Liver (tissue), 9 donors: ENCODE measurements around the gene BRME1. TPM values are rescaled to one million over a fixed set of nuclear protein-coding genes. Genes with fewer than 3 reads are reported as not detected.

Experiments
- DNase-seq: peaks from one replicate; pipeline ENCODE4 v3.0.0-alpha.2; 2017; ENCODE audit warnings: low spot score
- H3K27ac ChIP-seq, 2 donors: one replicate each; pipeline ENCODE4 v1.7.0; 2013; ENCODE audit warnings: inconsistent platforms in 2 of 2, low read length in 2 of 2, control low read depth in 1 of 2, low read depth in 1 of 2, mild to moderate bottlenecking in 1 of 2
- H3K27me3 ChIP-seq, 4 donors: one replicate each; pipeline versions ENCODE4 v1.6.1 to v1.7.0; 2013; ENCODE audit warnings: low read length in 3 of 4, inconsistent platforms in 1 of 4, mild to moderate bottlenecking in 1 of 4, moderate library complexity in 1 of 4; ENCODE audit not compliant: control insufficient read depth in 4 of 4, insufficient read depth in 4 of 4
- H3K36me3 ChIP-seq, 4 donors: one replicate each; pipeline versions ENCODE4 v1.6.1 to v1.7.0; 2013; ENCODE audit warnings: low read length in 3 of 4, mild to moderate bottlenecking in 3 of 4, low read depth in 1 of 4, moderate library complexity in 1 of 4; ENCODE audit not compliant: control insufficient read depth in 4 of 4, insufficient read depth in 3 of 4
- H3K4me1 ChIP-seq, 4 donors: one replicate each; pipeline versions ENCODE4 v1.6.1 to v1.7.0; 2013; ENCODE audit warnings: low read length in 3 of 4, mild to moderate bottlenecking in 3 of 4, moderate library complexity in 1 of 4; ENCODE audit not compliant: control insufficient read depth in 4 of 4, insufficient read depth in 4 of 4
- H3K4me3 ChIP-seq, 3 donors: one replicate each; pipeline versions ENCODE4 v1.6.1 to v1.7.0; 2013; ENCODE audit warnings: low read length in 3 of 3, control low read depth in 1 of 3, low read depth in 1 of 3, mild to moderate bottlenecking in 1 of 3
- H3K9ac ChIP-seq, 2 donors: one replicate each; pipeline ENCODE4 v1.7.0; 2013; ENCODE audit warnings: low read length in 2 of 2, mild to moderate bottlenecking in 2 of 2, moderate library complexity in 2 of 2, control low read depth in 1 of 2, low read depth in 1 of 2
- H3K9me3 ChIP-seq, 4 donors: one replicate each; pipeline versions ENCODE4 v1.6.1 to v1.7.0; 2013; ENCODE audit warnings: low read length in 3 of 4; ENCODE audit not compliant: control insufficient read depth in 4 of 4
- EGR1 ChIP-seq, 2 donors: IDR thresholded peaks; 2 replicates each; pipeline ENCODE4 v1.6.1; 2016 to 2018; ENCODE audit warnings: antibody characterized with exemption in 2 of 2, low read depth in 2 of 2
- FOXA1 ChIP-seq: IDR thresholded peaks from 2 replicates; pipeline ENCODE4 v1.6.1; 2016; ENCODE audit warnings: antibody characterized with exemption
- GABPA ChIP-seq, 2 donors: IDR thresholded peaks in 1 of 2; conservative IDR thresholded peaks in 1 of 2; 2 replicates each; pipeline ENCODE4 v1.6.1; 2016; ENCODE audit warnings: antibody characterized with exemption in 2 of 2, mild to moderate bottlenecking in 1 of 2, moderate library complexity in 1 of 2
- HNF4A ChIP-seq, 2 donors: conservative IDR thresholded peaks; 2 replicates each; pipeline ENCODE4 v1.6.1; 2016; ENCODE audit warnings: antibody characterized with exemption in 2 of 2, mild to moderate bottlenecking in 2 of 2
- HNF4G ChIP-seq: IDR thresholded peaks from 2 replicates; pipeline ENCODE4 v1.6.1; 2016; ENCODE audit warnings: antibody characterized with exemption
- JUND ChIP-seq, 2 donors: IDR thresholded peaks; 2 replicates each; pipeline ENCODE4 v1.6.1; 2016; ENCODE audit warnings: antibody characterized with exemption in 2 of 2
- MAX ChIP-seq: IDR thresholded peaks from 2 replicates; pipeline ENCODE4 v1.6.1; 2016; ENCODE audit warnings: antibody characterized with exemption
- NR2F2 ChIP-seq: IDR thresholded peaks from 2 replicates; pipeline ENCODE4 v1.6.1; 2016; ENCODE audit warnings: antibody characterized with exemption
- RAD21 ChIP-seq, 2 donors: IDR thresholded peaks; 2 replicates each; pipeline ENCODE4 v1.6.1; 2016; ENCODE audit warnings: antibody characterized with exemption in 2 of 2, mild to moderate bottlenecking in 2 of 2
- REST ChIP-seq: IDR thresholded peaks from 2 replicates; pipeline ENCODE4 v1.6.1; 2016; ENCODE audit warnings: antibody characterized with exemption, mild to moderate bottlenecking
- RXRA ChIP-seq, 2 donors: IDR thresholded peaks; 2 replicates each; pipeline ENCODE4 v1.6.1; 2017 to 2018; ENCODE audit warnings: antibody characterized with exemption in 2 of 2, mild to moderate bottlenecking in 1 of 2
- SP1 ChIP-seq: IDR thresholded peaks from 2 replicates; pipeline ENCODE4 v1.6.1; 2018; ENCODE audit warnings: antibody characterized with exemption, mild to moderate bottlenecking
- YY1 ChIP-seq: IDR thresholded peaks from 2 replicates; pipeline ENCODE4 v1.6.1; 2016; ENCODE audit warnings: antibody characterized with exemption, mild to moderate bottlenecking
- WGBS: extraction: QIAGEN DNeasy Blood & Tissue Kit; methylation state at CpG from one replicate; pipeline ENCODE4 v1.1.7; 2013; 5-methylcytosine and 5-hydroxymethylcytosine counted together
- polyA plus RNA-seq, 2 donors: library from polyadenylated mRNA; stranded (reverse) in 1 of 2; unstranded in 1 of 2; fragments of 200-250 nt in 1 of 2; fragments of >200 nt in 1 of 2; fragmentation: Nextera tagmentation in 1 of 2; extraction: Ambion mirVana in 1 of 2; gene quantifications; one replicate each; pipeline versions ENCODE4 v1.2.1 to v1.2.3, GENCODE V29; 2013 to 2015
- total RNA-seq, 2 donors: library from RNA; depleted of rRNA; stranded (reverse); fragments of >200 nt; gene quantifications; one replicate each; pipeline ENCODE4 v1.2.3, GENCODE V29; 2014
- TF ChIP-seq, protein P1 (sequence below): IDR thresholded peaks from 2 replicates; pipeline ENCODE4 v1.6.1; 2016; ENCODE audit warnings: antibody characterized with exemption
- TF ChIP-seq, protein P2 (sequence below): IDR thresholded peaks from 2 replicates; pipeline ENCODE4 v1.6.1; 2016; ENCODE audit warnings: antibody characterized with exemption
- donor health status: healthy.
- donor health status: healthy.
- donor health status: healthy.
- donor health status: healthy.
- donor health status: healthy.

BRME1 gene
- total and polyA plus RNA-seq, 4 donors, result 0.42 to 5.3 (median 0.48) TPM

- Histone ChIP-seq H3K4me3 (no peak overlapping the region), H3K9me3 (no peaks in the 10 kb centered on the region), H3K9ac (no peak overlapping the region), H3K36me3 (no peaks in the 10 kb centered on the region), H3K27me3 (no peaks in the 10 kb centered on the region), H3K4me1 (peaks cover 0 to 7% (median 2%) of the 10 kb centered on the region in 4 donors), H3K27ac (no peak overlapping the region)
- DNase-seq, result no peak
- 84% methylated on average over 5 of the region's 5 CpGs for WGBS
- TF ChIP-seq RAD21 (IDR thresholded peaks at IDR 0.05) (no peak), NR2F2 (no peak), YY1 (no peak), EGR1 (IDR thresholded peaks at IDR 0.05; ENCODE audit: low read depth in 2 of 2) (no peak)
Observed at GRCh38 chr19:13899912-13900584, 5.9 kb downstream of the BRME1 start.

DNA sequence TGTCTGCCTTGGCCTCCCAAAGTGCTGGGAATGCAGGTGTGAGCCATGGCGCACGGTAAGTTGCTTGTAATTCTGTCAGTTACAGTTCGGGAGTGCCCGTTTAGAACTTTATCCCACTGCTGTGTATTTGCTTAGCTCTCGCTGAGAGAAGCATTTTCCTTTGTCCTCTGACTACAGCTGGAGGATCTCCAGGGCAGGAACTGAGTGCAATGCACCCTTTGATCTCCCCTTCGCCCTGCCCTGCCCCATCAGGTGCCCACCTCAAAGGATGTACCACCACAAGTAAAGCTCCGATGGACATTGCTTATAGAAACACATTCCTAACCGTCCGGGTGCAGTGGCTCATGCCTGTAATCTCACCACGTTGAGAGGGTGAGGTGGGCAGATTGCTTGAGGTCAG lies 6.5 kb downstream of the BRME1 start:
- Histone ChIP-seq H3K9ac (no peak overlapping the region), H3K4me1 (peaks cover 0 to 7% (median 2%) of the 10 kb centered on the region in 4 donors), H3K36me3 (no peaks in the 10 kb centered on the region), H3K9me3 (no peaks in the 10 kb centered on the region), H3K27ac (no peak overlapping the region), H3K27me3 (no peaks in the 10 kb centered on the region), H3K4me3 (no peak overlapping the region)
- no peak for DNase-seq
- TF ChIP-seq HNF4A (conservative IDR thresholded peaks at IDR 0.05), result peak in 1 of 2 donors; percentile 37
- TF ChIP-seq, protein P1, sequence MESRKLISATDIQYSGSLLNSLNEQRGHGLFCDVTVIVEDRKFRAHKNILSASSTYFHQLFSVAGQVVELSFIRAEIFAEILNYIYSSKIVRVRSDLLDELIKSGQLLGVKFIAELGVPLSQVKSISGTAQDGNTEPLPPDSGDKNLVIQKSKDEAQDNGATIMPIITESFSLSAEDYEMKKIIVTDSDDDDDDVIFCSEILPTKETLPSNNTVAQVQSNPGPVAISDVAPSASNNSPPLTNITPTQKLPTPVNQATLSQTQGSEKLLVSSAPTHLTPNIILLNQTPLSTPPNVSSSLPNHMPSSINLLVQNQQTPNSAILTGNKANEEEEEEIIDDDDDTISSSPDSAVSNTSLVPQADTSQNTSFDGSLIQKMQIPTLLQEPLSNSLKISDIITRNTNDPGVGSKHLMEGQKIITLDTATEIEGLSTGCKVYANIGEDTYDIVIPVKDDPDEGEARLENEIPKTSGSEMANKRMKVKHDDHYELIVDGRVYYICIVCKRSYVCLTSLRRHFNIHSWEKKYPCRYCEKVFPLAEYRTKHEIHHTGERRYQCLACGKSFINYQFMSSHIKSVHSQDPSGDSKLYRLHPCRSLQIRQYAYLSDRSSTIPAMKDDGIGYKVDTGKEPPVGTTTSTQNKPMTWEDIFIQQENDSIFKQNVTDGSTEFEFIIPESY, result no peak
- no peak for TF ChIP-seq RAD21 (IDR thresholded peaks at IDR 0.05)
- TF ChIP-seq SP1, result peak; percentile 76
- TF ChIP-seq RXRA (IDR thresholded peaks at IDR 0.05), result peak; percentile 21 to 50
- TF ChIP-seq JUND (IDR thresholded peaks at IDR 0.05), result no peak
- TF ChIP-seq, protein P2, sequence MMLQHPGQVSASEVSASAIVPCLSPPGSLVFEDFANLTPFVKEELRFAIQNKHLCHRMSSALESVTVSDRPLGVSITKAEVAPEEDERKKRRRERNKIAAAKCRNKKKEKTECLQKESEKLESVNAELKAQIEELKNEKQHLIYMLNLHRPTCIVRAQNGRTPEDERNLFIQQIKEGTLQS, result no peak
- no peak for TF ChIP-seq YY1
- WGBS, result 42% methylated on average over 10 of the region's 10 CpGs

DNA sequence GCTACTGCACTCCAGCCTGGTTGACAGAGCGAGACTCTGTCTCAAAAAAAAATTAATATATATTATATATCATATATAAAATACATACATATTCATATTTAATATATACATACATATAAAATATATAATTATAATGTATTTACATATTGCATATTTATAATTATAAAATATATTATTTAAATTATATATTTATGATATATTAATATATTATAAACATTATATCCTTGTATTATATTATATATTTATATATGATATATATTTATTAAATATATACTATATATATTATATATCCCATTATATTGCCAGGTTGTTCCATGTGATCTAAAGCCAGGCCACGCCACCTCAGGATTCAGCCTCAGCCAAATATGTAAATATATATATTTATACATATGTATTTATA lies 9.7 kb downstream of the BRME1 start:
- peaks cover 0 to 7% (median 2%) of the 10 kb centered on the region in 4 donors for H3K4me1 ChIP-seq
- no peak for DNase-seq
- no peak for TF ChIP-seq EGR1 (IDR thresholded peaks at IDR 0.05; ENCODE audit: low read depth in 2 of 2)
- 97% methylated on average over 2 of the region's 2 CpGs for WGBS
- H3K9ac ChIP-seq, result no peak overlapping the region
- H3K27ac ChIP-seq, result no peak overlapping the region
- no peak overlapping the region for H3K4me3 ChIP-seq
- H3K36me3 ChIP-seq, result no peaks in the 10 kb centered on the region
- no peaks in the 10 kb centered on the region for H3K9me3 ChIP-seq
- no peaks in the 10 kb centered on the region for H3K27me3 ChIP-seq

- H3K4me3 ChIP-seq, result no peak overlapping the region
- TF ChIP-seq YY1 (no peak), FOXA1 (no peak), EGR1 (IDR thresholded peaks at IDR 0.05; ENCODE audit: low read depth in 2 of 2) (no peak), RAD21 (IDR thresholded peaks at IDR 0.05) (no peak), HNF4A (conservative IDR thresholded peaks at IDR 0.05) (no peak), GABPA (IDR thresholded peaks at IDR 0.05 in 1 of 2, conservative IDR thresholded peaks at IDR 0.05 in 1 of 2) (no peak), HNF4G (no peak), MAX (no peak), REST (no peak)
- TF ChIP-seq, protein P1, result no peak
Observed at GRCh38 chr19:13894552-13894951, 11.4 kb downstream of the BRME1 start.

More at GRCh38 chr19:13894552-13894951, 11.4 kb downstream of the BRME1 start:
- H3K27me3 ChIP-seq, result no peaks in the 10 kb centered on the region
- no peak overlapping the region for H3K27ac ChIP-seq
- peaks cover 0 to 7% (median 2%) of the 10 kb centered on the region in 4 donors for H3K4me1 ChIP-seq
- no peaks in the 10 kb centered on the region for H3K36me3 ChIP-seq
- 83% methylated on average over 5 of the region's 5 CpGs for WGBS
- no peak for DNase-seq
- no peak overlapping the region for H3K9ac ChIP-seq
- H3K9me3 ChIP-seq, result no peaks in the 10 kb centered on the region
